Measurements from ENCODE around the gene C20orf173.
A peak's percentile ranks its signal among the peaks of the same experiment; 100 is the strongest.
"Not testable (repeated sequence)": the region's sequence is repeated elsewhere in the genome, so short reads cannot be mapped to it uniquely, and the experiment has no call there.

Gene C20orf173

GRCh38 chr20:35529552-35529951, at the start of gene C20orf173:
Gene C20orf173 (minus strand): TSS chr20:35529652. CDS start chr20:35529373, 279 bp downstream.
- no peak for DNase-seq

GRCh38 chr20:35579196-35579595, 49.7 kb upstream of the C20orf173 start:
- no peak for DNase-seq

- DNase-seq = no peak
Observed at GRCh38 chr20:35578469-35578868, 49.0 kb upstream of the C20orf173 start.

GRCh38 chr20:35576816-35577215, 47.4 kb upstream of the C20orf173 start:
- DNase-seq = no peak

GRCh38 chr20:35575958-35576357, 46.5 kb upstream of the C20orf173 start:
- peak; percentile 63 for DNase-seq

- DNase-seq = no peak
Observed at GRCh38 chr20:35572838-35573237, 43.4 kb upstream of the C20orf173 start.

GRCh38 chr20:35571555-35571954, 42.1 kb upstream of the C20orf173 start:
- no peak for DNase-seq

GRCh38 chr20:35568645-35569044, 39.2 kb upstream of the C20orf173 start:
- peak; percentile 22 for DNase-seq

- no peak for DNase-seq
Observed at GRCh38 chr20:35564905-35565304, 35.5 kb upstream of the C20orf173 start.

- DNase-seq = no peak
Observed at GRCh38 chr20:35563834-35564233, 34.4 kb upstream of the C20orf173 start.

GRCh38 chr20:35562541-35563110, 33.2 kb upstream of the C20orf173 start:
- no peak for DNase-seq

- peak; percentile 22 for DNase-seq
Observed at GRCh38 chr20:35561671-35562070, 32.2 kb upstream of the C20orf173 start.

- peak; percentile 76 for DNase-seq
Observed at GRCh38 chr20:35561268-35561667, 31.8 kb upstream of the C20orf173 start.

GRCh38 chr20:35560541-35560940, 31.1 kb upstream of the C20orf173 start:
- DNase-seq = no peak

GRCh38 chr20:35560105-35560511, 30.7 kb upstream of the C20orf173 start:
- no peak for DNase-seq

- no peak for DNase-seq
Observed at GRCh38 chr20:35559042-35559693, 29.7 kb upstream of the C20orf173 start.

- no peak for DNase-seq
Observed at GRCh38 chr20:35558451-35558850, 29.0 kb upstream of the C20orf173 start.

GRCh38 chr20:35556871-35557270, 27.4 kb upstream of the C20orf173 start:
- DNase-seq = no peak

- DNase-seq = no peak
Observed at GRCh38 chr20:35555951-35556645, 26.6 kb upstream of the C20orf173 start.

- DNase-seq = not testable (repeated sequence)
Observed at GRCh38 chr20:35555461-35555860, 26.0 kb upstream of the C20orf173 start.

GRCh38 chr20:35552914-35553313, 23.5 kb upstream of the C20orf173 start:
- no peak for DNase-seq

- DNase-seq = no peak
Observed at GRCh38 chr20:35551503-35551902, 22.1 kb upstream of the C20orf173 start.

- no peak for DNase-seq
Observed at GRCh38 chr20:35547329-35547728, 17.9 kb upstream of the C20orf173 start.

- no peak for DNase-seq
Observed at GRCh38 chr20:35546127-35546526, 16.7 kb upstream of the C20orf173 start.
